MCF 10A (cell line): ENCODE results near the gene BRMS1L. TPM values are rescaled to one million over a fixed set of nuclear protein-coding genes. Genes with fewer than 3 reads are reported as not detected.

Experiments used
- BruUV-seq: library from RNA; stranded (reverse); fragments of 400-500 nt; replicated peaks from 2 replicates; lab custom pipeline; 2021; lab: Mats Ljungman, UMichigan
- CTCF ChIA-PET: fragments of 300-600 bp; sonication (Branson Sonifier 250); formaldehyde crosslinking; extraction: SDS; loops from one replicate; lab custom pipeline; 2021; ENCODE audit warnings: antibody characterized with exemption, inconsistent platforms; lab: Yijun Ruan, JAX
- POLR2A ChIA-PET: fragments of 300-600, 350-650 bp; sonication (Branson Sonifier 250); formaldehyde crosslinking; extraction: SDS; loops from one replicate; lab custom pipeline; 2020; ENCODE audit warnings: antibody characterized with exemption, inconsistent platforms; lab: Yijun Ruan, JAX
- DNase-seq: peaks from one replicate; pipeline ENCODE4 v3.0.0-alpha.2; 2018; ENCODE audit not compliant: unreplicated experiment
- H3K27ac Mint-ChIP-seq: one replicate; pipeline ENCODE4 v1.8.0; 2022; ENCODE audit warnings: mild to moderate bottlenecking, low read depth, mixed read lengths; ENCODE audit not compliant: unreplicated experiment
- H3K27me3 Mint-ChIP-seq: one replicate; pipeline ENCODE4 v1.8.0; 2022; ENCODE audit warnings: mixed read lengths; ENCODE audit not compliant: insufficient read depth, unreplicated experiment
- H3K36me3 Mint-ChIP-seq: one replicate; pipeline ENCODE4 v1.8.0; 2022; ENCODE audit warnings: mild to moderate bottlenecking, moderate library complexity, mixed read lengths; ENCODE audit not compliant: insufficient read depth, unreplicated experiment
- H3K4me1 Mint-ChIP-seq: one replicate; pipeline ENCODE4 v1.8.0; 2022; ENCODE audit warnings: mixed read lengths; ENCODE audit not compliant: insufficient read depth, unreplicated experiment
- H3K4me3 Mint-ChIP-seq: one replicate; pipeline ENCODE4 v1.8.0; 2022; ENCODE audit warnings: mild to moderate bottlenecking, moderate library complexity, mixed read lengths; ENCODE audit not compliant: unreplicated experiment
- H3K9me3 Mint-ChIP-seq: one replicate; pipeline ENCODE4 v1.8.0; 2022; ENCODE audit warnings: mixed read lengths; ENCODE audit not compliant: unreplicated experiment
- intact Hi-C: fragments of 100-400 bp; cut with micrococcal nuclease; formaldehyde crosslinking; loops from 2 replicates; pipeline ENCODE4 v1.14.1; 2022
- total RNA-seq: library from RNA; stranded (reverse); gene quantifications from 2 replicates; pipeline ENCODE4 v1.2.3, GENCODE V29; 2022
- TF ChIP-seq, protein P1 (sequence below): fragments of 200-600 bp; IDR thresholded peaks from one replicate; pipeline ENCODE4 v1.8.0; 2022; ENCODE audit warnings: antibody characterized with exemption, mild to moderate bottlenecking; ENCODE audit not compliant: unreplicated experiment

Gene BRMS1L
- total RNA-seq, 1 experiment from 2014 or later: 10.8 TPM

DNA sequence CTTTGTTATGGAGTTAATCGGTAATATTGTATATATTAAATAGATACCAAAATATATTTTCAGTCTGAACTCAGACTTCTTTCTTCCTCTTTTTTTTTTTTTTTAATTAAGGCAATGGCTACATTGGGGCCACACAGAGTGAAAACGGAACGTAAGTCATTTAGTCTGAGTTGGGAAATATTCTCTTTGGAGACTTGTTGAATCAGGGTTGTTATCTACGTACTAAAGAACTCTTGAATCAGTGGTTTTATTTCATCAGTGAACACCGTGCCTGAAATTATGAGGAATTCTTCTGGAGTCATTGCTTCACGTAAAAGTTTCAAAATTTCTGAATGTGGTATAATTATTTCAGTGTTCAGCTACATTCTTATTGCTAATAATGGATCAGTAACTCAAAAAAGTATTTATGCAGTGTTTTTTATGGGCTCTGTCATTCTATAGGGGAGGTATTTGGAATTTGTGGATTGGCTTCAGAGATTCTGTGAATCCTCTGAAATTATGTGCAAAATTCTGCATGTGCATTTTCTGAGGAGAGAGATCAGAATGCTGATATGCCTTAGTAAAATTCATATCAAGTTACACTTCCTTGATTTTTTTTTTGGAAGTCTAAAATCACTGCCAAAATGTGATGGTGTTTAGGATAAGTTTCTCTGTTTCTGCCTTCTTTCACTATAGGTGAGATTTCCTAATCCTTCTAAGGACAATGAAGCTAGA is 39.6 kb downstream of the BRMS1L start:
- no peaks in the 10 kb centered on the region for H3K9me3 Mint-ChIP-seq
- H3K36me3 Mint-ChIP-seq: peaks cover 37% of the 10 kb centered on the region
- H3K4me1 Mint-ChIP-seq: no peaks in the 10 kb centered on the region
- DNase-seq: no peak
- intact Hi-C loops: no loop called here
- CTCF ChIA-PET: interaction anchor here (0.6 to 1.2 kb wide), 3 partner anchors 187 to 726 kb away, joined by 3 to 4 read pairs (median 3); no protein-coding TSS in a partner anchor
- TF ChIP-seq, protein P1, sequence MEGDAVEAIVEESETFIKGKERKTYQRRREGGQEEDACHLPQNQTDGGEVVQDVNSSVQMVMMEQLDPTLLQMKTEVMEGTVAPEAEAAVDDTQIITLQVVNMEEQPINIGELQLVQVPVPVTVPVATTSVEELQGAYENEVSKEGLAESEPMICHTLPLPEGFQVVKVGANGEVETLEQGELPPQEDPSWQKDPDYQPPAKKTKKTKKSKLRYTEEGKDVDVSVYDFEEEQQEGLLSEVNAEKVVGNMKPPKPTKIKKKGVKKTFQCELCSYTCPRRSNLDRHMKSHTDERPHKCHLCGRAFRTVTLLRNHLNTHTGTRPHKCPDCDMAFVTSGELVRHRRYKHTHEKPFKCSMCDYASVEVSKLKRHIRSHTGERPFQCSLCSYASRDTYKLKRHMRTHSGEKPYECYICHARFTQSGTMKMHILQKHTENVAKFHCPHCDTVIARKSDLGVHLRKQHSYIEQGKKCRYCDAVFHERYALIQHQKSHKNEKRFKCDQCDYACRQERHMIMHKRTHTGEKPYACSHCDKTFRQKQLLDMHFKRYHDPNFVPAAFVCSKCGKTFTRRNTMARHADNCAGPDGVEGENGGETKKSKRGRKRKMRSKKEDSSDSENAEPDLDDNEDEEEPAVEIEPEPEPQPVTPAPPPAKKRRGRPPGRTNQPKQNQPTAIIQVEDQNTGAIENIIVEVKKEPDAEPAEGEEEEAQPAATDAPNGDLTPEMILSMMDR: no peak
- no peak overlapping the region for H3K4me3 Mint-ChIP-seq
- H3K27ac Mint-ChIP-seq: peak overlapping the region; percentile 35
- BruUV-seq: no TSS peak
- H3K27me3 Mint-ChIP-seq: no peaks in the 10 kb centered on the region
- POLR2A ChIA-PET: no interaction called here

DNA sequence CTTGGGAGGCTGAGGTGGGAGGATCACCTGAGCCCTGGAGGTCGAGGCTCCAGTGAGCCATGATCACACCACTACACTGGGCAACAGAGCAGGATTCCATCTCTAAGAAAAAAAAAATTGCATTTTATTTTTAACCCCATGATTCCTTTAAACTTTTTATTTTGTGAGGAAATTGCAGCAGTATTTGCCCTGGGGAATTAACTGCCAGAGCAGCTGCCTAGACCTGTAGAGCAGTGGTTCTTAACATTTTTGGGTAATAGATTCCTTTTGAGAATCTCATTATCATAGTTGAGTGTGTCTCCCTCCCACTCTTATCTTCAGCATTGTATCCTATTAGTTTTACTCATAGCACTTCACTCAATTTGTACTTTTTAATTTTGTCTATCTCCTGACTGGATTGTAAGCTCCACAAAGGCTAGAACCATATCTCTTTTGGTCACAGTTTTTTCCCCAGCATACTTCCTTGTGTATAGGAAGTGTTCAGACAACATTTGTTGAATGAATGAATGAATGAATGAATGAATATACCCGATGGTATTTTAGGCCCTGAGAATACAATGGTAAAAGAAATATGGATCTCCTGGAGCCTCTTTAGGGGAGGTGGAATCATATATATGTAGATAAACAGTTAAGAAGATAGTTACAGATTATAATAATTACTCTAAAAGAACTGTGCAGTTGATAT is 40.6 kb downstream of the BRMS1L start:
- H3K4me1 Mint-ChIP-seq: no peaks in the 10 kb centered on the region
- CTCF ChIA-PET: interaction anchor here (0.5 to 1.2 kb wide), 4 partner anchors 8 to 1070 kb away, joined by 3 to 4 read pairs (median 4); no protein-coding TSS in a partner anchor
- POLR2A ChIA-PET: interaction anchor here (0.6 to 1.2 kb wide), 3 partner anchors 40 to 501 kb away, joined by 3 to 4 read pairs (median 3); no protein-coding TSS in a partner anchor
- DNase-seq: no peak
- TF ChIP-seq, protein P1: no peak
- intact Hi-C loops: no loop called here
- H3K36me3 Mint-ChIP-seq: peaks cover 36% of the 10 kb centered on the region
- H3K9me3 Mint-ChIP-seq: no peaks in the 10 kb centered on the region
- no peak overlapping the region for H3K4me3 Mint-ChIP-seq
- BruUV-seq: no TSS peak
- H3K27me3 Mint-ChIP-seq: no peaks in the 10 kb centered on the region
- no peak overlapping the region for H3K27ac Mint-ChIP-seq

DNA sequence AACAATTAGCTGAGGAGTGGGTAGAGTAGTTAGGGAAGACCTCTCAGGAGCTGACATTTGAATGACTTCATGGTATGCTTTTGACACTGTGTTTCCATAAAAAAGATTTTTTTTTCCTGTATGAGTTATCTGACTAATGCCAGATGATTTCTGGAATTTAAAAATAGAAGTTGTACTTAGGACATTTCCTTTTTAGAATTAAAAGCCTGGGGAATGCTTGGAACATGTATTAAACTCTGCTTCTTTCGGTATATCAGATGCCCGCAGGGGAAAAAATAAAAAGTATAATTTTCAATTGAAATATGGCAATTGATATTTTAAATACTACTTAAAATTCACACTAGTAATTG is 41.1 kb downstream of the BRMS1L start:
- H3K36me3 Mint-ChIP-seq: peaks cover 36% of the 10 kb centered on the region
- ChIA-PET CTCF (interaction anchor here (0.8 to 1.0 kb wide), 2 partner anchors 9 to 506 kb away, joined by 3 to 4 read pairs; no protein-coding TSS in a partner anchor), POLR2A (interaction anchor here (0.6 to 1.2 kb wide), 3 partner anchors 40 to 501 kb away, joined by 3 to 4 read pairs (median 3); no protein-coding TSS in a partner anchor)
- BruUV-seq: no TSS peak
- H3K27me3 Mint-ChIP-seq: no peaks in the 10 kb centered on the region
- TF ChIP-seq, protein P1: no peak
- H3K27ac Mint-ChIP-seq: no peak overlapping the region
- H3K4me1 Mint-ChIP-seq: no peaks in the 10 kb centered on the region
- intact Hi-C loops: no loop called here
- H3K9me3 Mint-ChIP-seq: no peaks in the 10 kb centered on the region
- DNase-seq: no peak
- no peak overlapping the region for H3K4me3 Mint-ChIP-seq

DNA sequence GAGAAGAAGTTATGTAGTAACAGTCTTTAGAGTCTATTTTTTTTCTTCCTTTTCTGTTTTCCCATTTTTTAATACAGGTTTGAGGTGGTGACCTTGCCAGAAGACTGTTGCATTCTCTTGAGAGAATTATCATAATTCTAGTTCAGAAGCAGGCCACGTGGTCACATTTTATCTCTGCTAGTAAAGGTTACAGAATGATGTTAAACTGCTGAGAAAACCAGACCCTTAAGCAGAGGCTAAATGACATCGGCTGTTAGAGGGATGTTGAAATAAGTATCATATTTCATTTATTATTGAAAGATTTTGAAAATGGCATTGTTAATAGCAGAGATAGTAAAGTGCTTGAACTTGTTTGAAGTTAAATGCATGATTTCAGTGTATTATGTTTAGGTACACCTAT is 49.2 kb downstream of the BRMS1L start:
- DNase-seq: no peak
- no TSS peak for BruUV-seq
- Mint-ChIP-seq H3K4me3 (no peak overlapping the region), H3K4me1 (peaks cover 31% of the 10 kb centered on the region), H3K36me3 (peaks cover 12% of the 10 kb centered on the region), H3K9me3 (no peaks in the 10 kb centered on the region), H3K27ac (no peak overlapping the region), H3K27me3 (no peaks in the 10 kb centered on the region)
- ChIA-PET CTCF (interaction anchor here (0.9 to 1.9 kb wide), 2 partner anchors 8 to 194 kb away, joined by 5 read pairs; no protein-coding TSS in a partner anchor), POLR2A (no interaction called here)
- TF ChIP-seq, protein P1: no peak
- intact Hi-C loops: loop anchor here (5.0 to 10.0 kb wide), 2 partner anchors 48 to 330 kb away; partner anchors contain the start of gene BRMS1L
